OCI-LY7 (cell line): ENCODE measurements around the gene BICDL2.

ENCODE experiments used
- EZH2phosphoT487 ChIP-seq: fragments of 200-600 bp; sonication (generic); IDR thresholded peaks from 2 replicates; pipeline ENCODE4 v1.6.1; 2018; ENCODE audit warnings: low read depth, borderline replicate concordance, mild to moderate bottlenecking, mixed run types, antibody characterized with exemption, low read length, moderate library complexity, mixed read lengths
- TF ChIP-seq, protein P1 (sequence below): fragments of 200-600 bp; sonication (generic); conservative IDR thresholded peaks from 2 replicates; pipeline ENCODE4 v1.5.1; 2014; ENCODE audit warnings: mild to moderate bottlenecking, antibody characterized with exemption, low read length, moderate library complexity, mixed read lengths

- TF ChIP-seq, protein P1, sequence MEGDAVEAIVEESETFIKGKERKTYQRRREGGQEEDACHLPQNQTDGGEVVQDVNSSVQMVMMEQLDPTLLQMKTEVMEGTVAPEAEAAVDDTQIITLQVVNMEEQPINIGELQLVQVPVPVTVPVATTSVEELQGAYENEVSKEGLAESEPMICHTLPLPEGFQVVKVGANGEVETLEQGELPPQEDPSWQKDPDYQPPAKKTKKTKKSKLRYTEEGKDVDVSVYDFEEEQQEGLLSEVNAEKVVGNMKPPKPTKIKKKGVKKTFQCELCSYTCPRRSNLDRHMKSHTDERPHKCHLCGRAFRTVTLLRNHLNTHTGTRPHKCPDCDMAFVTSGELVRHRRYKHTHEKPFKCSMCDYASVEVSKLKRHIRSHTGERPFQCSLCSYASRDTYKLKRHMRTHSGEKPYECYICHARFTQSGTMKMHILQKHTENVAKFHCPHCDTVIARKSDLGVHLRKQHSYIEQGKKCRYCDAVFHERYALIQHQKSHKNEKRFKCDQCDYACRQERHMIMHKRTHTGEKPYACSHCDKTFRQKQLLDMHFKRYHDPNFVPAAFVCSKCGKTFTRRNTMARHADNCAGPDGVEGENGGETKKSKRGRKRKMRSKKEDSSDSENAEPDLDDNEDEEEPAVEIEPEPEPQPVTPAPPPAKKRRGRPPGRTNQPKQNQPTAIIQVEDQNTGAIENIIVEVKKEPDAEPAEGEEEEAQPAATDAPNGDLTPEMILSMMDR: no peak
- no peak for TF ChIP-seq EZH2phosphoT487
These were observed 9.9 kb downstream of the BICDL2 start for GRCh38 chr16:3026609-3027488.
